GM18505 (cell line): ENCODE data around the gene KCNJ4.
"Not testable (repeated sequence)": the region's sequence is repeated elsewhere in the genome, so short reads cannot be mapped to it uniquely, and the experiment has no call there.

Source experiments
- ATAC-seq: cut with Tn5 transposase; IDR thresholded peaks from one replicate; pipeline ENCODE4 v1.9.1; 2021; ENCODE audit not compliant: unreplicated experiment
- POLR2A ChIP-seq: IDR thresholded peaks from 4 replicates; pipeline ENCODE4 v1.6.1; 2011; ENCODE audit warnings: borderline replicate concordance; ENCODE audit not compliant: insufficient read depth, insufficient read length; ENCODE audit errors: extremely low read depth

Gene KCNJ4

GRCh38 chr22:38397189-38398085, 57.6 kb downstream of the KCNJ4 start:
- TF ChIP-seq POLR2A: peak; percentile 50
- no peak for ATAC-seq

DNA sequence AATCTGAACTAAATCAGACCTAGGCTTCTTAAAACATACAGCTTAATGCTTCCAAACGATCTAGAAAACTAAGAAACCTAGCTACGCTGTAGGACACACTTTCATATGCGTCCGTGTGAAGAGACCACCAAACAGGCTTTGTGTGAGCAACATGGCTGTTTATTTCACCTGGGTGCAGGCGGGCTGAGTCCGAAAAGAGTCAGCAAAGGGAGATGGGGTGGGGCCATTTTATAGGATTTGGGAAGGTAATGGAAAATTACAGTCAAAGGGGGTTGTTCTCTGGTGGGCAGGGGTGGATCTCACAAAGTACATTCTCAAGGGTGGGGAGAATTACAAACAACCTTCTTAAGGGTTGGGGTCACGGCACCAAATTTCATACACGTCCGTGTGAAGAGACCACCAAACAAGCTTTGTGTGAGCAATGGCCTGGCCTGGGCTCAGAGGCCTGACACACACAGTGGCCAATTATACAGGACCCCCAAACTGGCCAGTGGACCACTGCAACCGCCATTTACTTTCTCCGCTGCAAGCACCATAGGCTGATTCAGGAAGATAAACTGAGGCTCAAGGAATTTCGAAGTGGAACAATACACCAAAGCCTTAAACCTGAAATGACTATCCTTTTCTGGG, 58.4 kb downstream of the KCNJ4 start:
- not testable (repeated sequence) for ATAC-seq

DNA sequence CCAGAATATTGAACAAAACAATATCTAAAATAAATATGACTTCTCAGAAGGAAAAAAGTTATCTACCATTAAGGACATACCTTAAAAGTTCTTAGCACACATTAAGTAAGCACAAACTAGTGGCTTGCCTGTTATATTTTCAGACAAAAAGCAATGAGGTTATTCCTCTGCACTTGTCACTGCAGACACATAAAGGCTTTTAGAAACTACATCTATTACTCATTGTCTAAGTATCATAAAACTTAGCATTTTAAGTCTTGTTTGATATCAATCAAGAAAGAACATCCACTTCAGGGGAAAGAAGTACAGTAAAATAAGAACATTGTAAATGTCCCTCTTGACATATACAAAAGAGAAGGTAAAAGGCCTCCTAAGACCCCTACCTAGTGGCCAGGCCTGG, 59.1 kb downstream of the KCNJ4 start:
- ATAC-seq: not testable (repeated sequence)

DNA sequence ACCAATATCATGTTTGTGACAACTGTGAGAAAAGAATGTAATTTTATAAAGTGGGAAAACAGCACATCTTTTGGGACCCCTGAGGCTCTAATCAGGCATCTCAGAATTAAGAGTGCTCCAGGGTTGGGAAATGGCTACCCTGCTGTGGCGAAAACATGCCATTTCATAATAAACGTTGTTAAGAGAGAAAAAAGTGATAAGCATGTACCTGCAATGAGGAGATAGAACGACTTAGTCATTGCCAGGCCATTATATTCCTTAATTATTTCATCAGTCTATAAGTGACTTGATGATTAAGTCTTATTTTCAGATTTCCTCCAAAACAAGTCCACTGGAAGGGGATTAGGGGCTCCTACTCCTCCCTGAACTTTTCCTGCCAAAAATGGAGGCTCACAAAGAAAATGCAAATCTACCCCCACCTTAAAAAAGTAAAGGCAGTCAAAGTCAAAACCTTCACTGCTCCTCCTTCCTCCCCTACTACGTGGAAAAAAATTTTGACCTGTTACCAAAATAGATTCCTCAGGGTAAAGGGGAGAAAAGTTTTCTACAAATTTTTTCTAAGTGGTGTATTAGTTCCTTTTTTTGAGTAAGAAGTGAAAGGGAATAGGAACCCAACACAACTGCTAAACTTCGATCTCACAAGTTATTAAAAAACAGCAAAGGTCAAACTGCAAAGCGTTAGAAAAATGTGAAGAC, 59.9 kb downstream of the KCNJ4 start:
- not testable (repeated sequence) for ATAC-seq

DNA sequence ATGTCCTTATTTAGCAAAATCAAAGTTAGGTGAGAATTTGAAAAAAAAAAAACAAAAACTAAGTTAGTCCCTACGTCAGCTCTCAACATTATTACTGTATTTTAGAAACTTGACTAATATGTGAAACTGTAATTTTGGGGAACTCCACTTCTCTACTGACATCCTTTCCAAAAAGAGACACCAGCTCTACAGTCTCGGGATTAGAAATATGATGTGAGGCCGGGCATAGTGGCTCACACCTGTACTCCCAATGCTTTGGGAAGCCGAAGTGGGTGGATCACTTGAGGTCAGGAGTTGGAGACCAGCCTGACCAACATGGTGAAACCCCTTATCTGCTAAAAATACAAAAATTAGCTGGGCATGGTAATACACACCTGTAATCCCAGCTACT, 65.6 kb downstream of the KCNJ4 start:
- ATAC-seq: not testable (repeated sequence)

DNA sequence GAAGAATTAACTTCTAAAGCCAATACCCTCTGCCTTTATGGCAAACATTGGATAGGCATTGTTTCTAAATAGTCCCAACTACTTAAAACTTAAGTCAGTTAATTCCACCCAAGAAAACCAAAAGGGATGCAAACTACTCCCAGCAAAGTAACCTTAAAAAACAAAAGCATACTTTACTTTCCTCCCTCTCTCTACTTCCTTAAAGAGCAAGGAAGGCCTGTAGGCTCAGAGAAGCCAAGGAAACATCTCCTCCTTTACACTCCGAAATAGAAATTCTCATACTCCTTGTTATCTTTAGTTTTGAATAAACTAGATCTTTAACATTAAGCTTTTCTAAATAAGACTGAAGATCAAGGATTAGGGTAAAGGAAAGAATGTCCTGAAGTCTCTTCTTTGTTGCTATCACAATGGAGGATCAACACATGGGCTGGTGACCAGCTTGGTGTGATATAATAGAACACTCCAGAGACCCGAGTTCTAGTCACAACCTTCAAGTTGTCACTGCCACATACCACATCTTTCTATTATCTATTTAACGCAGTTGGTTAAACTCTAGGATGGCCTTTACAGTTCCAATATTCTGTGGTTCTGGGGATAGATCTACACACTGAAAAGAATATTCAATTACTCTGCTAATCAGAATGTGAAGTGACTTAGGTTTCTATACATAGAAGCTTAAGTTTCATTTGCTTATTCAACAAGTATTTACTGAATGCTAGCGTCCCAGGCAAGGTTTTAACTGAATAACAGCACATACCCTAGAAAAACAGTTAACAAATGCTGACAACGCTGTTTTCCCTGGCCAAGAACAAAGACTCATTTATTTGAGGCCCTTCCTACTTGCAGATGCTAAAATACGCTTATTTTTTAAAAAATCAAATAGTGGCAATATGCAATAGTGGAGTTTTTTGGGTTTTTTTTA, 66.2 kb downstream of the KCNJ4 start:
- ATAC-seq: not testable (repeated sequence)

DNA sequence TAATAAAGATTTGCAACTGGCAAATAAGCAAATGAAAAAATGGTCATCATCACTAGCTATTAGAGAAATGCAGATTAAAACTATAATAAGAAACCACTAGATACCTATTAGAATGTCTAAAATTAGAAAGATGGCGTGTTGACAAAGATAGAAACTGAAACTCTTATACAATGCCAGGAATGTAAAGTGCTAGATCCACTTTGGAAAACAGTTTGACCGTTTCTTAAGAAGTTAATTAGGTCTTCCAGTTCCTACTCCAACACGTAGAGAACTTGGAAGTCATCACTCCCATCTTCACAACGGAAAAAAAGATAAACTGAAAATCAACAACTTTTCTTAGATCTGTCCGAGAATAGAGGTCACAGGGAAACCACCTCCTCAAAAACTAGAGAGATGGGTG, 68.1 kb downstream of the KCNJ4 start:
- ATAC-seq: not testable (repeated sequence)

GRCh38 chr22:38383417-38383816, 71.6 kb downstream of the KCNJ4 start:
- TF ChIP-seq POLR2A: no peak
- no peak for ATAC-seq

DNA sequence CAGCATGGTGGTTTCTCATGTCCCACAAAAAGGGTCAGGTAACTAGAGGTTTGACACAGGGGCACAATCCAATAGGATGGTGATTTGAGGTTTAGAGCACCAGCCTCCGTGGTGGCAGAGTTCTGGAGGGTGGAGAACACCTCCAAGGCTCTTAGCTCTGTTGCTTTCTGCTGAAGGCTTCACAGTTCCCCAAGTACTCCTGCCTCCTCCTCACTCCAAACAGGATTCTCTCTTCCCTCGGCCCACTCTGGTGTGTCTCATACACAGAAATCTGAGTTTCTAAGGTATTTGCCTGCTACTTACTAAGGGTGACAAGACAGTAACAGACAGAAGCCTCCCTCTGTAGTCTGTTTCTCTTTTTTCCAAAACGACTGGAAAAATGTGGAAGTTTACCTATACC, 73.6 kb downstream of the KCNJ4 start:
- ATAC-seq: not testable (repeated sequence)
